GM21528 (cell line): ENCODE measurements around the gene ALDH1A3.

Experiments
- ATAC-seq: cut with Tn5 transposase; IDR thresholded peaks from one replicate; pipeline ENCODE4 v1.9.1; 2021; ENCODE audit warnings: mild to moderate bottlenecking, moderate library complexity; ENCODE audit not compliant: unreplicated experiment, low FRiP score

ALDH1A3 gene

GRCh38 chr15:100923076-100923475 is 43.4 kb downstream of the ALDH1A3 start:
- ATAC-seq: no peak

- no peak for ATAC-seq
Observed at GRCh38 chr15:100923902-100924301, 44.3 kb downstream of the ALDH1A3 start.

DNA sequence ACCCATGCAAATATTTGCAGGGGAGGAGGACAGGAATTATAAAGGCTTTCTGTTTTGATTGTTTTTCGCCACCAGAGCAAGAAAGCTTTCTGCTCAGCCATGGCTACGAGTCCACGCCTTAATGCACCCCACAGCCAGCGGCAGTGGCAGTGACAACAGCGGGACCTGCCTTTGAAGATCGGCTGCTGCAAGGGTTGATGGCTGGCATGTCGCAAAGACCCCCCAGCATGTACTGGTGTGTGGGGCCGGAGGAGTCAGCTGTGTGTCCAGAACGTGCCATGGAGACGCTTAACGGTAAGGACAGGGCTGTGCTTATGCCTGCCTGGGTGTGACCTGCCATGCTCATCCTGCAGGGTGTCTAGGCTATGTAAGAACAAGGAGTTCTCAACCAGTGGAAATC is 44.8 kb downstream of the ALDH1A3 start:
- no peak for ATAC-seq

GRCh38 chr15:100925480-100925879 is 45.8 kb downstream of the ALDH1A3 start:
- ATAC-seq: no peak

- no peak for ATAC-seq
Observed at GRCh38 chr15:100926258-100926657, 46.6 kb downstream of the ALDH1A3 start.

DNA sequence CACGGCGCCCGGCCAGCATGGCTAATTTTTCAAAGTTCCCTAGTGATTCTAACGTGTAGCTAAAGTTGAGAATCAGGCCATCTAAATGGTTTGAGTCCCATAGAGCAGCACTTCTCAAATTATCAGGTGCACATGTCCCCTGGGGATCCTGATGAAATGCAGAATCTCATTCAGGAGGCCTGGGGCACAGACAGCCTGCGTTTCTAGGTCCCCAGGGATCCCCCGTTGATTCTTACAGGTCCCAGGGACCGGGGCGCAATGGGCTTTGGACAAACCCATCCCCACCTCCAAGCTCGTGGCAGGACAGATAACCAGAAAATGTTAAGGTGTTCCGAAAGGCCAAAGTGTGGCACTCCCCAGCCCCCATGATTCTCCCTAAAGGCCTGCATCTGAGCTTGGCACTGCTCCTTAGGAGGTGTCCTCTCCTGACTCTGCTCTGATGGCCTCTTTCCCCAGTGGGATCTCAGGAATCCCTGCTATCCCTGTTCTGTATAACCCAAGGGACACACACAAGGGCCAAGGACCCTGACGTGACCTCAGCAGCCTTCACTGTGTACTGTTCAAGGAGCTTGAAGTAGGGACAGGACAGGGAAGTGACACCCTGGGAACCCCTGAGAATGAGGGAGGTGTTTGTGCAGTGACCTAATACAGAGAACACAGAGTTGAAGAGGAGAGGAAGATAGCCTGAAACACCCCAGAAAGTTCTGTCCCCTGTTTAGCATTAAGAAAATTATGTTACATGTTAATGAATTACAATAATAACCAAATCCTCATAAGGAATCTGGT is 47.5 kb downstream of the ALDH1A3 start:
- no peak for ATAC-seq

GRCh38 chr15:100928632-100929280 is 49.1 kb downstream of the ALDH1A3 start:
- no peak for ATAC-seq

GRCh38 chr15:100929641-100930042 is 50.0 kb downstream of the ALDH1A3 start:
- no peak for ATAC-seq

GRCh38 chr15:100930306-100930848 is 50.7 kb downstream of the ALDH1A3 start:
- no peak for ATAC-seq

GRCh38 chr15:100931143-100931890 is 51.7 kb downstream of the ALDH1A3 start:
- peak; percentile 59 for ATAC-seq

GRCh38 chr15:100932676-100933348 is 53.2 kb downstream of the ALDH1A3 start:
- ATAC-seq: no peak

- no peak for ATAC-seq
Observed at GRCh38 chr15:100934166-100934565, 54.5 kb downstream of the ALDH1A3 start.

GRCh38 chr15:100934726-100935125 is 55.1 kb downstream of the ALDH1A3 start:
- no peak for ATAC-seq

GRCh38 chr15:100937171-100937570 is 57.5 kb downstream of the ALDH1A3 start:
- no peak for ATAC-seq

DNA sequence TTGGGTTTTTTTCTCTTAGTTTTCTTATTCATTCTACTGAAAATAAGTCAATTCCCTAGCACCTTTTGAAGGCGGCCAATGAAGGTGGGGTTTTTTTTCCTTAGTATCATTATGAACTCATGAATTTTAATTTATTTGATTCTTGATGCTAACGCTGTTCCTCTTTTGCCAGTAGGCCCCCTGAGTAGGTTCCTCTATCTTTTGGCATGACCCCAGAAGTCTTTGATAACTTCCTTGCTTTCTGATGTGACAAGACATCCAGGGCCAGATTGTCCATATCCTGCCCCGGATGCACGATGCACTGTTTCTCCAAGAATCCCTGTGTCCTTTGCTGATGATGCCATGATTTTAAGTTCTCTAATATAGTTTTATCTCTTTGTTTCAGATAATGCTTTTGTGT is 60.2 kb downstream of the ALDH1A3 start:
- ATAC-seq: no peak

DNA sequence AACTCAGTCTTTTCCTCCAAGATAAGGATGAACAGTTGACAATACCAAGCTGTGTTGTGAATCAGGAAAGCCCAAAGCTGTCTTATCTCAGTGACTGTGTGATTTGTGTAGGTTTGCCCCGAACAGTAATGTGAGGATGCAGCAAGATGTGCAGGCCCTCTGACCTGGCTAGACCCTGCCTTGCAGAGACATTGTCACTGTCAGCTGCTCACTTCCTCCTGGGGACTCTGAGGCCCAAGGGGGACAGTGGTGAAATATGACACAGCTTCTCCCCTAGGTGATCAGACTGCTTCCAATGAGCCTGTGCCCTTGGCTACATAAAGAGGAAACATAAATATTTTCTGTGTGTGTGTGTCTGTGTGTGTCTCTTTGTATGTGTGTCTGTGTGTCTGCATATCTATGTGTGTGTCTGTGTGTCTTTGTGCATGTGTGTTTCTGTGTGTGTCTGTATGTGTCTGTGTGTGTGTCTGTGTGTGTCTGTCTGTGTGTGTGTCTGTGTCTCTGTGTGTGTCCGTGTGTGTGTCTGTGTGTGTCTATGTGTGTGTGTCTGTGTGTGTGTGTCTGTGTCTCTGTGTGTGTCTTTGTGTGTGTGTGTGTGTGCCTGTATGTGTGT is 61.2 kb downstream of the ALDH1A3 start:
- peak; percentile 69 for ATAC-seq

GRCh38 chr15:100941536-100941935 is 61.9 kb downstream of the ALDH1A3 start:
- peak; percentile 57 for ATAC-seq

DNA sequence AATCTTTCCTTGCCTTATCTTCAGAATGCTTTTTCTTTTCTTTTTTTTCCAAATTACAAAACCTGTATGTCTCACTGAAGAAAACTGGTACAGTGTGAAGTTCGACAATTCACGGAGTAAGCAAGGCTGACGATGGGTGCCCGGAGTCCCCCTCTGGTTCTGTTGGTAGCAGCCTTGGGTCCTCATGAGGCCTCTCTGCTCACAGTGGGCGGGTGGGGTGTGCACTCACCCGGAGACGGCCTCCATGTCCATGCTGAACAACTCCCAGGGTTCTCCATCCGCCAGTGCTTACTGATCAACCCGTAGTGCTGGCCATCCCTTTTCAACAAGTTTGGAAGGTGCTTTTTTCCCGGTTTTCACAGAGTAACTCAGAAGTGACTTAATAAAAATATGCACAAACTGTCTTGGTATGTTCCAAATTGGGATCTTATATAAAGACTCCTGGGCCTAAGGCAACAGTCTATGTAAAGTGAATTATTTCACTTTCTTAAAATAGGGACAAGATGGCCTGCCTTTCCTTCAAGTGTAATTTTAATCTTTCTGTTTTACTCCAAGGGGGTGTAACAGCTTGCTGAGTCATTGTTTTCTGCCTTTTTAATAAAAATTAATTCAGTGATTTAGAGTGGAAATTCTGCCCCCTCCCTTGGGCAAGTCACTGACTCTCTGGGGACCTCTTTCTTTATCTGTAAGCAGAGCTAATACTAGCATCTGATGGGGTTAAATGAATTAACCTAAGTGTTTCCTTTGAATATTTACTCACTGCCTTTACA is 63.2 kb downstream of the ALDH1A3 start:
- ATAC-seq: no peak

DNA sequence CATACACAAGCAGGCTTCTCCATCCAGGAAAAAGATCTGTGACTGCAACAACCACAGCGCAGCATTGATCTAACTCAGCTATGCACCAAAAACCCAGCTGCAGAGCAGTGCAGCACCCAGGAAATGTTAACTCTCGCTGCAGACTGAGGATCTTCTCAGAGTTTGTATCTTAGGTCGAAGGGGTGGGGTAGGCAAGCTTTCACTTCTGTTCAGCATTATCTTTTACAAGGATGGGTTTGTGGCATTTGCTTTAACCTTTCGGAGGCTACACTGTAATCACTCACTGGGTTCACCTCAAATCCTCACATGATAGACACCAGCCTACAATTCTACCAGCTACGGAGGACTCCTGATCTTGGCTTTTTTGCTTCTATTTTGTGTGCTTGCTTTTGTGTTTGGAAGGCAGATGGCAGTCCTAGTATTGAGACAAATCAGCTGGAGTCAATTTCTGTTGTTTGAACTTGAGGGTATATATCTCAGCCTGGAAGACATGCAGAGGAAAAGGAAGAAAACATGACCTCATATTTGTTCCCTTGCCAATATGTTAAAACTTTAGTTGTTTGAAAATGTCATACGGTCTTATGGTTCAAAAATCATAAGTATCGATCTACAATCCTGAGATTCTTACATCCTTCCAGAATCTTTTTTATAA is 64.7 kb downstream of the ALDH1A3 start:
- no peak for ATAC-seq
